A549 (cell line): ENCODE data around the gene MARCHF4. TPM values are rescaled to one million over a fixed set of nuclear protein-coding genes. Genes with fewer than 3 reads are reported as not detected.
A peak's percentile ranks its signal among the peaks of the same experiment; 100 is the strongest.
"Not testable (repeated sequence)": the region's sequence is repeated elsewhere in the genome, so short reads cannot be mapped to it uniquely, and the experiment has no call there.

ENCODE experiments used
- ATAC-seq, 2 experiments: fragments of 200-7000 bp in 1 of 2; fragments of >200 bp in 1 of 2; cut with Nextera tagmentation in 1 of 2; cut with Tn5 transposase in 1 of 2; 3 replicates each; pipeline versions ENCODE4 v1.8.0 to v1.9.1; 2018 to 2020; ENCODE audit warnings: mild to moderate bottlenecking in 1 of 2, moderate library complexity in 1 of 2
- CTCF ChIA-PET: fragments of 300-600 bp; sonication (Branson Sonifier 250); formaldehyde crosslinking; extraction: SDS; loops from one replicate; lab custom pipeline; 2021; ENCODE audit warnings: antibody characterized with exemption, inconsistent platforms; lab: Yijun Ruan, JAX
- POLR2A ChIA-PET: fragments of 350-600 bp; formaldehyde crosslinking; extraction: SDS; loops from one replicate; lab custom pipeline; 2021; ENCODE audit warnings: antibody characterized with exemption, inconsistent platforms; lab: Yijun Ruan, JAX
- DNase-seq, 2 experiments: peaks; one replicate each; pipeline versions ENCODE4 v3.0.0 to v3.0.0-alpha.2; 2011 to 2016; ENCODE audit warnings: low read depth in 1 of 2, low spot score in 1 of 2
- FAIRE-seq: peaks from 2 replicates; lab custom pipeline; 2011; peaks lifted over from hg19 to GRCh38; lab: Jason Lieb, UNC
- H3K27ac ChIP-seq, 2 experiments: fragments of >200 bp; sonication (Bioruptor Twin); formaldehyde crosslinking; 3 replicates each; pipeline ENCODE4 v1.5.1; 2016 to 2017
- H3K4me1 ChIP-seq: fragments of >200 bp; sonication (Bioruptor Twin); formaldehyde crosslinking; 3 replicates; pipeline ENCODE4 v1.6.1; 2016
- H3K4me2 ChIP-seq: fragments of >200 bp; sonication (Bioruptor Twin); formaldehyde crosslinking; 3 replicates; pipeline ENCODE4 v1.6.1; 2016
- H3K4me3 ChIP-seq: fragments of >200 bp; sonication (Bioruptor Twin); formaldehyde crosslinking; 3 replicates; pipeline ENCODE4 v1.5.1; 2016
- H3K9me3 ChIP-seq: fragments of >200 bp; sonication (Bioruptor Twin); formaldehyde crosslinking; 3 replicates; pipeline ENCODE4 v1.6.1; 2016
- ATOH8 ChIP-seq: fragments of 250-450 bp; sonication (Bioruptor Pico); IDR thresholded peaks from 2 replicates; pipeline ENCODE4 v1.5.0; 2020; ENCODE audit warnings: low read depth, mild to moderate bottlenecking, moderate library complexity
- BCL3 ChIP-seq: fragments of >200 bp; sonication (Bioruptor Twin); formaldehyde crosslinking; IDR thresholded peaks from 3 replicates; pipeline ENCODE4 v1.6.1; 2016
- BHLHE40 ChIP-seq: IDR thresholded peaks from 2 replicates; pipeline ENCODE4 v1.6.1; 2012; ENCODE audit warnings: low read depth, low read length, inconsistent platforms
- CEBPB ChIP-seq, 2 experiments: fragments of >200 bp in 1 of 2; sonication (Bioruptor Twin) in 1 of 2; formaldehyde crosslinking in 1 of 2; IDR thresholded peaks; 2 replicates each; pipeline ENCODE4 v1.6.1; 2012 to 2016
- CHD2 ChIP-seq: fragments of 150-350 bp; IDR thresholded peaks from 2 replicates; pipeline ENCODE4 v1.6.1; 2014; ENCODE audit warnings: low read length; ENCODE audit not compliant: partially characterized antibody
- CHD4 ChIP-seq: fragments of 200-600 bp; sonication (generic); IDR thresholded peaks from 2 replicates; pipeline ENCODE4 v1.6.1; 2016; ENCODE audit warnings: antibody characterized with exemption, mild to moderate bottlenecking, borderline replicate concordance
- EHF ChIP-seq: fragments of 250-450 bp; sonication (Bioruptor Pico); IDR thresholded peaks from 2 replicates; pipeline ENCODE4 v1.5.0; 2020; ENCODE audit warnings: mild to moderate bottlenecking
- EHMT2 ChIP-seq: fragments of 200-600 bp; sonication (generic); IDR thresholded peaks from 2 replicates; pipeline ENCODE4 v1.6.1; 2016; ENCODE audit warnings: antibody characterized with exemption, low read depth, mild to moderate bottlenecking, moderate library complexity
- FOSL2 ChIP-seq, 2 experiments: fragments of 450-650 bp in 1 of 2; fragments of >200 bp in 1 of 2; sonication (Bioruptor Twin) in 1 of 2; formaldehyde crosslinking; IDR thresholded peaks; 2 replicates each; pipeline versions ENCODE4 v1.5.0 to v1.6.1; 2016 to 2020; ENCODE audit warnings: mild to moderate bottlenecking in 1 of 2, moderate library complexity in 1 of 2
- JUN ChIP-seq, 2 experiments: fragments of >200 bp; sonication (Bioruptor Twin); formaldehyde crosslinking; IDR thresholded peaks; 2 replicates in 1 of 2; 3 replicates in 1 of 2; pipeline ENCODE4 v1.6.1; 2016 to 2017
- MAFK ChIP-seq: fragments of 450-650 bp; IDR thresholded peaks from 2 replicates; pipeline ENCODE4 v1.6.1; 2014; ENCODE audit not compliant: partially characterized antibody
- MYC ChIP-seq: IDR thresholded peaks from 2 replicates; pipeline ENCODE4 v1.6.1; 2012; ENCODE audit warnings: mild to moderate bottlenecking, inconsistent platforms, low read length, improper control_type of control experiment, borderline replicate concordance
- PBX3 ChIP-seq: IDR thresholded peaks from 2 replicates; pipeline ENCODE4 v1.6.1; 2012
- PHF8 ChIP-seq: fragments of 200-600 bp; sonication (generic); IDR thresholded peaks from 2 replicates; pipeline ENCODE4 v1.6.1; 2016; ENCODE audit warnings: low read depth, mild to moderate bottlenecking, antibody characterized with exemption, moderate library complexity, borderline replicate concordance
- POLR2A ChIP-seq: IDR thresholded peaks from 2 replicates; pipeline ENCODE4 v1.6.1; 2012; ENCODE audit warnings: mild to moderate bottlenecking, low read length
- RFX5 ChIP-seq: fragments of 450-650 bp; IDR thresholded peaks from 2 replicates; pipeline ENCODE4 v1.7.1; 2014; ENCODE audit warnings: antibody characterized with exemption, mild to moderate bottlenecking, moderate library complexity
- RNF2 ChIP-seq: fragments of 200-600 bp; sonication (generic); IDR thresholded peaks from 2 replicates; pipeline ENCODE4 v1.6.1; 2016; ENCODE audit warnings: low read depth, mild to moderate bottlenecking, antibody characterized with exemption, moderate library complexity, borderline replicate concordance
- SMC3 ChIP-seq: fragments of >200 bp; sonication (Bioruptor Twin); formaldehyde crosslinking; IDR thresholded peaks from 3 replicates; pipeline ENCODE4 v1.6.1; 2018; ENCODE audit warnings: inconsistent platforms
- TFCP2L1 ChIP-seq: fragments of 250-450 bp; sonication (Bioruptor Pico); IDR thresholded peaks from 2 replicates; pipeline ENCODE4 v1.5.0; 2021; ENCODE audit warnings: mild to moderate bottlenecking
- ZFP36 ChIP-seq: fragments of 450-650 bp; IDR thresholded peaks from 2 replicates; pipeline ENCODE4 v1.6.1; 2014; ENCODE audit warnings: borderline replicate concordance; ENCODE audit not compliant: partially characterized antibody
- WGBS: methylation state at CpG from one replicate; pipeline ENCODE4 v1.1.6; 2017; ENCODE audit errors: missing lambda C conversion rate; 5-methylcytosine and 5-hydroxymethylcytosine counted together
- polyA plus RNA-seq, 4 experiments: library from polyadenylated mRNA; depleted of rRNA in 3 of 4; stranded (reverse); fragments of >200 nt; fragmentation: RNase III in 1 of 4; extraction: RNeasy Plus Mini Kit Qiagen cat#74134 plus additional on column Dnase treatment in 1 of 4; gene quantifications; 2 replicates in 3 of 4; 3 replicates in 1 of 4; pipeline ENCODE4 v1.2.3, GENCODE V29; 2011 to 2017

MARCHF4 gene
- polyA plus RNA-seq, 2 of the 4 experiments (the other 2 are of a cell fraction), result 1.7 to 9.1 TPM

- Histone ChIP-seq H3K4me2 (no peak overlapping the region), H3K4me3 (no peak overlapping the region), H3K4me1 (no peaks in the 10 kb centered on the region; the same call in 2 of the 3 replicates), H3K9me3 (no peaks in the 10 kb centered on the region), H3K27ac (no peak overlapping the region)
- DNase-seq (no peak), ATAC-seq (no peak), FAIRE-seq (no peak)
- 30% methylated on average over 2 of the region's 2 CpGs for WGBS
- POLR2A ChIA-PET, result no interaction called here
- no peak for TF ChIP-seq FOSL2 (IDR thresholded peaks at IDR 0.05)
- peak; percentile 74 for TF ChIP-seq FOSL2 (CRISPR knock-in tag; IDR thresholded peaks at IDR 0.05)
- no peak for TF ChIP-seq POLR2A
- TF ChIP-seq MAFK, result peak; percentile 75
- TF ChIP-seq RNF2, result no peak
- TF ChIP-seq, all 56 proteins: peak for 2
- CTCF ChIA-PET, result no interaction called here
These were observed 13.2 kb upstream of the MARCHF4 start for GRCh38 chr2:216385478-216385877.

- 46% methylated on average over 2 of the region's 2 CpGs for WGBS
- H3K27ac ChIP-seq, H3K4me2 ChIP-seq, ATAC-seq, FAIRE-seq, H3K9me3 ChIP-seq, POLR2A ChIA-PET, H3K4me3 ChIP-seq, H3K4me1 ChIP-seq: not testable (repeated sequence)
- CTCF ChIA-PET, result interaction anchor here (1.2 kb wide), 1 partner anchor 10 kb away, joined by 3 read pairs; no protein-coding TSS in a partner anchor
- peak in 1 of 2 experiments; percentile 12 for DNase-seq
These were observed 12.1 kb upstream of the MARCHF4 start for GRCh38 chr2:216384409-216384808.

GRCh38 chr2:216379977-216380376 lies 7.7 kb upstream of the MARCHF4 start:
- ChIA-PET CTCF (interaction anchor here (1.0 kb wide), 1 partner anchor 24 kb away, joined by 6 read pairs; no protein-coding TSS in a partner anchor), POLR2A (no interaction called here)
- WGBS, result 84% methylated on average over 5 of the region's 5 CpGs
- no peak for ATAC-seq
- no peak for TF ChIP-seq PHF8
- no peak for TF ChIP-seq EHMT2
- TF ChIP-seq BCL3, result no peak
- no peak for TF ChIP-seq ZFP36
- TF ChIP-seq PBX3, result no peak
- no peak for TF ChIP-seq JUN (IDR thresholded peaks at IDR 0.05)
- TF ChIP-seq CEBPB (IDR thresholded peaks at IDR 0.05), result no peak
- no peak for TF ChIP-seq BHLHE40
- no peak for TF ChIP-seq EHF (CRISPR knock-in tag)
- no peak for TF ChIP-seq MYC
- no peak for TF ChIP-seq ATOH8
- no peak for TF ChIP-seq RFX5
- no peak for TF ChIP-seq SMC3
- TF ChIP-seq TFCP2L1, result no peak
- Histone ChIP-seq H3K4me3 (no peak overlapping the region), H3K27ac (no peak overlapping the region), H3K9me3 (no peaks in the 10 kb centered on the region), H3K4me1 (no peaks in the 10 kb centered on the region; the same call in 2 of the 3 replicates), H3K4me2 (no peak overlapping the region)
- DNase-seq, result no peak
- no peak for FAIRE-seq

GRCh38 chr2:216375286-216375685 lies 3.0 kb upstream of the MARCHF4 start:
- TF ChIP-seq JUN (IDR thresholded peaks at IDR 0.05) (no peak), CHD4 (no peak), CHD2 (no peak)
- TF ChIP-seq, all 56 proteins: peak for 0
- 74% methylated on average over 1 of the region's 1 CpG for WGBS
- peaks cover 26% of the 10 kb centered on the region for H3K4me1 ChIP-seq
- no peak for DNase-seq
- POLR2A ChIA-PET, result no interaction called here
- no peak overlapping the region for H3K4me2 ChIP-seq
- no peak for ATAC-seq
- CTCF ChIA-PET, result interaction anchor here (0.8 to 1.5 kb wide), 2 partner anchors 9 to 14 kb away, joined by 3 to 4 read pairs; no protein-coding TSS in a partner anchor
- no peaks in the 10 kb centered on the region for H3K9me3 ChIP-seq
- peak overlapping the region in 1 of 2 experiments; percentile 14; a peak in 1 of 6 replicates for H3K27ac ChIP-seq
- no peak for FAIRE-seq
- no peak overlapping the region for H3K4me3 ChIP-seq
